ENCODE measurements around the gene CGB8.

DNA sequence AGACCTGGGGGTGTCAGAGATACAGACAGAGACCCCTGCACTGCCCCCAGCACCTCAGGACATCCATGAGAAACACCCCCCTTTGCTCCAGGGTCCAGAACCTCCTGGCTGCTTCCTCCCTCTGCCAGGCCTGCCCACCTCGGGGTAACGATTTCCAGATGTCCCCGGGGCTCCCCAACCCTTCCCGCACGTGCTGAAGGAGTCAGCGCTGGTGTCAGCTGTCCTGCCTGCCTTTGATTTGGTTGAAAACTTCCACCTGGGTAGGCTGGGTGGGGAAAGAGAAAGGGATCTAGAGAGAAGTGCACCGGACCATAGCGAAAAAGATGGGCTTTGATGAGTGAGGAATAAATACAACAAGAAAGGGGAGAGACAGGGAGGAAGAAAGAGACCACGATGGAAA lies 10.1 kb upstream of the CGB8 start:
- TF ChIP-seq, protein P1, sequence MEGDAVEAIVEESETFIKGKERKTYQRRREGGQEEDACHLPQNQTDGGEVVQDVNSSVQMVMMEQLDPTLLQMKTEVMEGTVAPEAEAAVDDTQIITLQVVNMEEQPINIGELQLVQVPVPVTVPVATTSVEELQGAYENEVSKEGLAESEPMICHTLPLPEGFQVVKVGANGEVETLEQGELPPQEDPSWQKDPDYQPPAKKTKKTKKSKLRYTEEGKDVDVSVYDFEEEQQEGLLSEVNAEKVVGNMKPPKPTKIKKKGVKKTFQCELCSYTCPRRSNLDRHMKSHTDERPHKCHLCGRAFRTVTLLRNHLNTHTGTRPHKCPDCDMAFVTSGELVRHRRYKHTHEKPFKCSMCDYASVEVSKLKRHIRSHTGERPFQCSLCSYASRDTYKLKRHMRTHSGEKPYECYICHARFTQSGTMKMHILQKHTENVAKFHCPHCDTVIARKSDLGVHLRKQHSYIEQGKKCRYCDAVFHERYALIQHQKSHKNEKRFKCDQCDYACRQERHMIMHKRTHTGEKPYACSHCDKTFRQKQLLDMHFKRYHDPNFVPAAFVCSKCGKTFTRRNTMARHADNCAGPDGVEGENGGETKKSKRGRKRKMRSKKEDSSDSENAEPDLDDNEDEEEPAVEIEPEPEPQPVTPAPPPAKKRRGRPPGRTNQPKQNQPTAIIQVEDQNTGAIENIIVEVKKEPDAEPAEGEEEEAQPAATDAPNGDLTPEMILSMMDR (IDR thresholded peaks at IDR 0.05; ENCODE audit: low read length), result no peak
- TF ChIP-seq EZH2 (IDR thresholded peaks at IDR 0.05; ENCODE audit: borderline replicate concordance, low read length), result no peak

Measured in OCI-LY1 (cell line).